Measurements from ENCODE around the gene RALGAPB.
"Not testable (repeated sequence)": the region's sequence is repeated elsewhere in the genome, so short reads cannot be mapped to it uniquely, and the experiment has no call there.

RALGAPB gene

GRCh38 chr20:38447251-38447661 is 25.4 kb upstream of the RALGAPB start:
- Histone ChIP-seq H3K27ac (ENCODE audit: low read length) (peak overlapping the region; percentile 54), H3K27me3 (ENCODE audit: low read depth, low read length) (no peaks in the 10 kb centered on the region), H3K4me3 (ENCODE audit: low read depth in 1 of 2, low read length in 2 of 2) (peak overlapping the region; percentile 72 to 74), H3K9me3 (ENCODE audit: control insufficient read depth in 1 of 2, low read length in 2 of 2) (no peaks in the 10 kb centered on the region), H3K4me1 (ENCODE audit: control insufficient read depth in 1 of 2, insufficient read depth in 2 of 2, low read length in 2 of 2) (peaks cover 9 to 14% of the 10 kb centered on the region in 2 donors), H3K36me3 (ENCODE audit: control insufficient read depth in 1 of 2, insufficient read depth in 2 of 2, low read length in 2 of 2) (peaks cover 10 to 39% of the 10 kb centered on the region in 2 donors)

- H3K36me3 ChIP-seq (ENCODE audit: control insufficient read depth in 1 of 2, insufficient read depth in 2 of 2, low read length in 2 of 2) = peaks cover 10 to 39% of the 10 kb centered on the region in 2 donors
- no peak overlapping the region for H3K27ac ChIP-seq (ENCODE audit: low read length)
- H3K9me3 ChIP-seq (ENCODE audit: control insufficient read depth in 1 of 2, low read length in 2 of 2) = no peaks in the 10 kb centered on the region
- peaks cover 9 to 14% of the 10 kb centered on the region in 2 donors for H3K4me1 ChIP-seq (ENCODE audit: control insufficient read depth in 1 of 2, insufficient read depth in 2 of 2, low read length in 2 of 2)
- no peaks in the 10 kb centered on the region for H3K27me3 ChIP-seq (ENCODE audit: low read depth, low read length)
- peak overlapping the region in 1 of 2 donors; percentile 74 for H3K4me3 ChIP-seq (ENCODE audit: low read depth in 1 of 2, low read length in 2 of 2)
These were observed 24.5 kb upstream of the RALGAPB start for GRCh38 chr20:38447931-38448675.

GRCh38 chr20:38449046-38449445 is 23.6 kb upstream of the RALGAPB start:
- H3K36me3 ChIP-seq (ENCODE audit: control insufficient read depth in 1 of 2, insufficient read depth in 2 of 2, low read length in 2 of 2) = peaks cover 10 to 39% of the 10 kb centered on the region in 2 donors
- no peaks in the 10 kb centered on the region for H3K27me3 ChIP-seq (ENCODE audit: low read depth, low read length)
- H3K27ac ChIP-seq (ENCODE audit: low read length) = no peak overlapping the region
- no peaks in the 10 kb centered on the region for H3K9me3 ChIP-seq (ENCODE audit: control insufficient read depth in 1 of 2, low read length in 2 of 2)
- H3K4me1 ChIP-seq (ENCODE audit: control insufficient read depth in 1 of 2, insufficient read depth in 2 of 2, low read length in 2 of 2) = peaks cover 9 to 14% of the 10 kb centered on the region in 2 donors
- H3K4me3 ChIP-seq (ENCODE audit: low read depth in 1 of 2, low read length in 2 of 2) = no peak overlapping the region

GRCh38 chr20:38450412-38450975 is 22.1 kb upstream of the RALGAPB start:
- Histone ChIP-seq H3K27me3 (ENCODE audit: low read depth, low read length) (no peaks in the 10 kb centered on the region), H3K9me3 (ENCODE audit: control insufficient read depth in 1 of 2, low read length in 2 of 2) (no peaks in the 10 kb centered on the region), H3K4me3 (ENCODE audit: low read depth in 1 of 2, low read length in 2 of 2) (no peak overlapping the region), H3K4me1 (ENCODE audit: control insufficient read depth in 1 of 2, insufficient read depth in 2 of 2, low read length in 2 of 2) (peaks cover 9 to 14% of the 10 kb centered on the region in 2 donors), H3K36me3 (ENCODE audit: control insufficient read depth in 1 of 2, insufficient read depth in 2 of 2, low read length in 2 of 2) (peaks cover 10 to 39% of the 10 kb centered on the region in 2 donors), H3K27ac (ENCODE audit: low read length) (no peak overlapping the region)

- peaks cover 10 to 38% of the 10 kb centered on the region in 2 donors for H3K36me3 ChIP-seq (ENCODE audit: control insufficient read depth in 1 of 2, insufficient read depth in 2 of 2, low read length in 2 of 2)
- no peaks in the 10 kb centered on the region for H3K9me3 ChIP-seq (ENCODE audit: control insufficient read depth in 1 of 2, low read length in 2 of 2)
- no peak overlapping the region for H3K27ac ChIP-seq (ENCODE audit: low read length)
- H3K4me3 ChIP-seq (ENCODE audit: low read depth in 1 of 2, low read length in 2 of 2) = no peak overlapping the region
- H3K27me3 ChIP-seq (ENCODE audit: low read depth, low read length) = no peaks in the 10 kb centered on the region
- peaks cover 0 to 3% of the 10 kb centered on the region in 2 donors for H3K4me1 ChIP-seq (ENCODE audit: control insufficient read depth in 1 of 2, insufficient read depth in 2 of 2, low read length in 2 of 2)
These were observed 19.6 kb upstream of the RALGAPB start for GRCh38 chr20:38452880-38453624.

GRCh38 chr20:38453941-38454340 is 18.7 kb upstream of the RALGAPB start:
- Histone ChIP-seq H3K36me3 (ENCODE audit: control insufficient read depth in 1 of 2, insufficient read depth in 2 of 2, low read length in 2 of 2) (peaks cover 10 to 30% of the 10 kb centered on the region in 2 donors), H3K27me3 (ENCODE audit: low read depth, low read length) (no peaks in the 10 kb centered on the region), H3K27ac (ENCODE audit: low read length) (no peak overlapping the region), H3K4me1 (ENCODE audit: control insufficient read depth in 1 of 2, insufficient read depth in 2 of 2, low read length in 2 of 2) (no peaks in the 10 kb centered on the region), H3K9me3 (ENCODE audit: control insufficient read depth in 1 of 2, low read length in 2 of 2) (no peaks in the 10 kb centered on the region), H3K4me3 (ENCODE audit: low read depth in 1 of 2, low read length in 2 of 2) (no peak overlapping the region)

GRCh38 chr20:38454556-38455473 is 17.8 kb upstream of the RALGAPB start:
- H3K4me3 ChIP-seq (ENCODE audit: low read depth in 1 of 2, low read length in 2 of 2) = no peak overlapping the region
- H3K4me1 ChIP-seq (ENCODE audit: control insufficient read depth in 1 of 2, insufficient read depth in 2 of 2, low read length in 2 of 2) = no peaks in the 10 kb centered on the region
- peaks cover 10 to 21% of the 10 kb centered on the region in 2 donors for H3K36me3 ChIP-seq (ENCODE audit: control insufficient read depth in 1 of 2, insufficient read depth in 2 of 2, low read length in 2 of 2)
- no peaks in the 10 kb centered on the region for H3K27me3 ChIP-seq (ENCODE audit: low read depth, low read length)
- no peak overlapping the region for H3K27ac ChIP-seq (ENCODE audit: low read length)
- H3K9me3 ChIP-seq (ENCODE audit: control insufficient read depth in 1 of 2, low read length in 2 of 2) = no peaks in the 10 kb centered on the region

GRCh38 chr20:38458314-38458713 is 14.3 kb upstream of the RALGAPB start:
- H3K27me3 ChIP-seq (ENCODE audit: low read depth, low read length) = no peaks in the 10 kb centered on the region
- H3K27ac ChIP-seq (ENCODE audit: low read length) = no peak overlapping the region
- no peaks in the 10 kb centered on the region for H3K36me3 ChIP-seq (ENCODE audit: control insufficient read depth in 1 of 2, insufficient read depth in 2 of 2, low read length in 2 of 2)
- H3K4me3 ChIP-seq (ENCODE audit: low read depth in 1 of 2, low read length in 2 of 2) = no peak overlapping the region
- H3K4me1 ChIP-seq (ENCODE audit: control insufficient read depth in 1 of 2, insufficient read depth in 2 of 2, low read length in 2 of 2) = no peaks in the 10 kb centered on the region
- H3K9me3 ChIP-seq (ENCODE audit: control insufficient read depth in 1 of 2, low read length in 2 of 2) = no peaks in the 10 kb centered on the region

GRCh38 chr20:38460040-38460623 is 12.5 kb upstream of the RALGAPB start:
- no peaks in the 10 kb centered on the region for H3K4me1 ChIP-seq (ENCODE audit: control insufficient read depth in 1 of 2, insufficient read depth in 2 of 2, low read length in 2 of 2)
- H3K9me3 ChIP-seq (ENCODE audit: control insufficient read depth in 1 of 2, low read length in 2 of 2) = no peaks in the 10 kb centered on the region
- no peaks in the 10 kb centered on the region for H3K27me3 ChIP-seq (ENCODE audit: low read depth, low read length)
- no peak overlapping the region for H3K4me3 ChIP-seq (ENCODE audit: low read depth in 1 of 2, low read length in 2 of 2)
- H3K36me3 ChIP-seq (ENCODE audit: control insufficient read depth in 1 of 2, insufficient read depth in 2 of 2, low read length in 2 of 2) = no peaks in the 10 kb centered on the region
- no peak overlapping the region for H3K27ac ChIP-seq (ENCODE audit: low read length)

GRCh38 chr20:38460631-38461030 is 12.0 kb upstream of the RALGAPB start:
- not testable (repeated sequence) for H3K27me3 ChIP-seq (ENCODE audit: low read depth, low read length)

More at GRCh38 chr20:38460631-38461030, 12.0 kb upstream of the RALGAPB start:
- not testable (repeated sequence) for H3K36me3 ChIP-seq (ENCODE audit: control insufficient read depth in 1 of 2, insufficient read depth in 2 of 2, low read length in 2 of 2); H3K4me1 ChIP-seq (ENCODE audit: control insufficient read depth in 1 of 2, insufficient read depth in 2 of 2, low read length in 2 of 2); H3K27ac ChIP-seq (ENCODE audit: low read length); H3K4me3 ChIP-seq (ENCODE audit: low read depth in 1 of 2, low read length in 2 of 2); H3K9me3 ChIP-seq (ENCODE audit: control insufficient read depth in 1 of 2, low read length in 2 of 2)
